ENCODE data around the gene WNT3A.

Gene WNT3A

DNA sequence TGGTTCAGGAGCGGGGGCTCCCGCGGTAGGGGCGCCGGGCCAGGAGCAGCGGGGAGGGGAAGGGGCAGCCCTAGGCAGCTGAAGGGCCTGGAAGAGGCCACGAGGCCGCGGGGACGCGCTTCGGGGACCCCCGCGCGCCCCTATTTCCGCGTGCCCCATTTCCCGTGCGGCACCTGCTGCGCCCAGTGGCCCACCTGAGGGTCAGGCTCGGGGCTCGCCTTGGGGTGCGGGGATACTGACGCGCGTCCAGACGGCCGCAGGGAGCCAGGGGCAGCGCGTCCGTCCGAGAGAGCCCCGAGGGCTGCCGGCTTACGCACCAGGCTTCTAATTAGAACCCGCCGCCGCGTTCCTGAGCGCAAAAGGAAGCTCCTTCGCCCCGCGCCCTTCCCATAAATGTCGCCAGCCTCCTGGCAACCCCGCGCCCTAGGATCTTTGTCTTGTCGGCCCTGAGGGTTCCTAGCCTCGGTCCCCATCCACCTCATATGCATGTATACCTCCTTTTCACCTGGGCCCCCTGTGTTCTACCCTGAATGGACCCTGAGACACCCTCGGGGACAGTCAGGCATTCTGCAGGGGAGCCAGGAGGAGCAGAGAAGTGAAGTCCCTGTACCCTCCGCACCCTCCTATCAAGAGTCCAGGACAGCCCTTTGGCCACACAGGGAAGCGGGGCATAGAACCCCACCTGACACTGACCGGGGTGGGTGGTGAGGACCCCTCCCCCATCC is 1.8 kb downstream of the WNT3A start:
- DNase-seq (ENCODE audit: low read depth in 2 of 2): no peak
- TF ChIP-seq CTCF (IDR thresholded peaks at IDR 0.05; ENCODE audit: low read depth, low read length): no peak
- H3K4me3 ChIP-seq (replicated peaks in 1 of 2; ENCODE audit: low read depth in 2 of 2, low read length in 2 of 2): no peak overlapping the region

- no peak overlapping the region for H3K4me3 ChIP-seq (replicated peaks in 1 of 2; ENCODE audit: low read depth in 2 of 2, low read length in 2 of 2)
Measured at GRCh38 chr1:228009116-228009827, 2.5 kb downstream of the WNT3A start.

DNA sequence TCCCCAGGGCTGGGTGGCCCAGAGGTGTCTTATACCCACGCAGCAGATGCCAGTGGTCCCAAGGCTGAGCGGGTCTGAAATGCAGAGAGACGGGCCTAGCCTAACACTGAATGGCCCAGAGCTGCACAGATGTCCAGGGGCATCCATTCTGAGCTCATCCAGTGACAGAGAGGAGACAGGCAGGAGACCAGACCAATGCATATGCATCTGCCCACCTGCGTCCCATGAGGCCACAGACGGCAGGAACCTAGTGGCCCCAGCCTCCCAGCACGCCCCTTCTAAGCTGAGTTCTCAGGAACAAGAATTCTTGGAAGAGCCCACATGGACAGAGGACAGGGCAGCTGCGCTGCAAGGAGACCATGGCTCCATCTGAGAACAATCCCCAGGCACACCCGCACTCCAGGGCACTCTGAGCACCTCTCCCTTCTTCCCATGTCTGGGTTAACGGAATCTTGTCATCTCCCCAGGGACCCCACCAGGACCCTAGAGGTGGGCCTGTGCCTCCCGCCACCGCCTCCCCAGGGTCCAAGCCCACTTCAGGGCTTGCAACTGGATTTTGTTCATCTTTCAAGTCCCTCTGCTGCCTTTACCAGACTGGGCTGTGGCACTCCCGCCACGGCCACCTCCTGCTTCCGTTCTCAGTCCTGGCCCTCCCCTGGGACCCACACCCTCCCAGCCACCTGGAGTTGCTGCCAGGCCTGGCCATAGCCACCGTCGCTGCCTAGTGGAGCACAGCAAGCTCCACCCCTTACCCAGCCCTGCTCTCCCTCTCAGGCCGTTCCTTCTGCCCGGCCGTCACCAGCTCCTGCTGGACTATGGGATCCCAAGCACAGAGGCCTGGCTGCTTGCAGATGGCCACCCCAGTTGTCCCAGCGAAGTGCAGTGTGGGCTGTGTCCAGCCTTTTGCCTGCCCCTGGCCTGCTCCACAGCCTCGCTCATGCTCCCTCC is 3.3 kb downstream of the WNT3A start:
- no peak for DNase-seq (ENCODE audit: low read depth in 2 of 2)
- TF ChIP-seq CTCF (IDR thresholded peaks at IDR 0.05; ENCODE audit: low read depth, low read length): no peak

More at GRCh38 chr1:228009116-228009827, 2.5 kb downstream of the WNT3A start:
- no peak for TF ChIP-seq CTCF (IDR thresholded peaks at IDR 0.05; ENCODE audit: low read depth, low read length)
- no peak for DNase-seq (ENCODE audit: low read depth in 2 of 2)

GRCh38 chr1:228010921-228011320 is 4.1 kb downstream of the WNT3A start:
- H3K4me3 ChIP-seq (replicated peaks in 1 of 2; ENCODE audit: low read depth in 2 of 2, low read length in 2 of 2): no peak overlapping the region
- TF ChIP-seq CTCF (IDR thresholded peaks at IDR 0.05; ENCODE audit: low read depth, low read length): no peak
- DNase-seq (ENCODE audit: low read depth in 2 of 2): no peak

More for the DNA sequence above, 3.3 kb downstream of the WNT3A start:
- H3K4me3 ChIP-seq (replicated peaks in 1 of 2; ENCODE audit: low read depth in 2 of 2, low read length in 2 of 2): no peak overlapping the region

- DNase-seq (ENCODE audit: low read depth in 2 of 2): no peak
- TF ChIP-seq CTCF (IDR thresholded peaks at IDR 0.05; ENCODE audit: low read depth, low read length): no peak
- H3K4me3 ChIP-seq (replicated peaks in 1 of 2; ENCODE audit: low read depth in 2 of 2, low read length in 2 of 2): no peak overlapping the region
Measured at GRCh38 chr1:228011721-228012311, 5.0 kb downstream of the WNT3A start.

- no peak for TF ChIP-seq CTCF (IDR thresholded peaks at IDR 0.05; ENCODE audit: low read depth, low read length)
- no peak for DNase-seq (ENCODE audit: low read depth in 2 of 2)
- no peak overlapping the region for H3K4me3 ChIP-seq (replicated peaks in 1 of 2; ENCODE audit: low read depth in 2 of 2, low read length in 2 of 2)
Measured at GRCh38 chr1:228012555-228012954, 5.8 kb downstream of the WNT3A start.
